ENCODE measurements around the gene HEATR5A.

DNA sequence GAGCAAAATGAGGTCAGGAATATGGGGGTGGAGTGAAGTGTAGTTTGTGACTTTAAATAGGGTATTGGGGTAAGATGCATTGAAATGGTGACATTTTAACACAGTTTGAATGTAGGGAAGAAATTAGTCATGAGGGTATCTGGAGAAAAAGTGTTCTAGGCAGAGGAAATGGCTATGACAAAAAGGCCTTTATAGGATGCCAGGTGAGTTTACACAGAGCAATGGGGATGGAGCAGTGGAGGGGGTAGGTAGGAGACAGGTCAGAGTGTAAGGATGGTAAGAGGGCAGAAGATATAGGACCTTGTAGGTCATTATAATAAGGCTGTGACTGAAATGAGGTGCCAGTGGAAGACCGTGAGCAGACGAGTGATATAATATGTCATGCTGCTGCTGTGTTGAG lies 30.4 kb downstream of the HEATR5A start:
- TF ChIP-seq, protein P1, sequence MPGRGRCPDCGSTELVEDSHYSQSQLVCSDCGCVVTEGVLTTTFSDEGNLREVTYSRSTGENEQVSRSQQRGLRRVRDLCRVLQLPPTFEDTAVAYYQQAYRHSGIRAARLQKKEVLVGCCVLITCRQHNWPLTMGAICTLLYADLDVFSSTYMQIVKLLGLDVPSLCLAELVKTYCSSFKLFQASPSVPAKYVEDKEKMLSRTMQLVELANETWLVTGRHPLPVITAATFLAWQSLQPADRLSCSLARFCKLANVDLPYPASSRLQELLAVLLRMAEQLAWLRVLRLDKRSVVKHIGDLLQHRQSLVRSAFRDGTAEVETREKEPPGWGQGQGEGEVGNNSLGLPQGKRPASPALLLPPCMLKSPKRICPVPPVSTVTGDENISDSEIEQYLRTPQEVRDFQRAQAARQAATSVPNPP (CRISPR knock-in tag; IDR thresholded peaks at IDR 0.05) = no peak
- TF ChIP-seq, protein P2, sequence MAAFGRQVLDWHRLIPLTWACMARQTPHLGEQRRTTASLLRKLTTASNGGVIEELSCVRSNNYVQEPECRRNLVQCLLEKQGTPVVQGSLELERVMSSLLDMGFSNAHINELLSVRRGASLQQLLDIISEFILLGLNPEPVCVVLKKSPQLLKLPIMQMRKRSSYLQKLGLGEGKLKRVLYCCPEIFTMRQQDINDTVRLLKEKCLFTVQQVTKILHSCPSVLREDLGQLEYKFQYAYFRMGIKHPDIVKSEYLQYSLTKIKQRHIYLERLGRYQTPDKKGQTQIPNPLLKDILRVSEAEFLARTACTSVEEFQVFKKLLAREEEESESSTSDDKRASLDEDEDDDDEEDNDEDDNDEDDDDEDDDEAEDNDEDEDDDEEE (CRISPR knock-in tag; IDR thresholded peaks at IDR 0.05) = no peak
- TF ChIP-seq IKZF1 (IDR thresholded peaks at IDR 0.05) (no peak), SSRP1 (CRISPR knock-in tag; IDR thresholded peaks at IDR 0.05) (no peak), SP4 (CRISPR knock-in tag; IDR thresholded peaks at IDR 0.05) (no peak)
- TF ChIP-seq, protein P3, sequence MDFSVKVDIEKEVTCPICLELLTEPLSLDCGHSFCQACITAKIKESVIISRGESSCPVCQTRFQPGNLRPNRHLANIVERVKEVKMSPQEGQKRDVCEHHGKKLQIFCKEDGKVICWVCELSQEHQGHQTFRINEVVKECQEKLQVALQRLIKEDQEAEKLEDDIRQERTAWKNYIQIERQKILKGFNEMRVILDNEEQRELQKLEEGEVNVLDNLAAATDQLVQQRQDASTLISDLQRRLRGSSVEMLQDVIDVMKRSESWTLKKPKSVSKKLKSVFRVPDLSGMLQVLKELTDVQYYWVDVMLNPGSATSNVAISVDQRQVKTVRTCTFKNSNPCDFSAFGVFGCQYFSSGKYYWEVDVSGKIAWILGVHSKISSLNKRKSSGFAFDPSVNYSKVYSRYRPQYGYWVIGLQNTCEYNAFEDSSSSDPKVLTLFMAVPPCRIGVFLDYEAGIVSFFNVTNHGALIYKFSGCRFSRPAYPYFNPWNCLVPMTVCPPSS (IDR thresholded peaks at IDR 0.05) = no peak
